Gastrocnemius medialis (tissue), 4 donors: ENCODE data around the gene CCDC112.

Source experiments
- POLR2A ChIP-seq, 2 donors: fragments of 450-650 bp; IDR thresholded peaks; one replicate each; pipeline ENCODE4 v1.6.1; 2017; ENCODE audit warnings: antibody characterized with exemption in 2 of 2, mild to moderate bottlenecking in 2 of 2, moderate library complexity in 2 of 2
- TF ChIP-seq, protein P1 (sequence below), 5 experiments: fragments of 450-650 bp in 3 of 5; fragments of 200-600 bp in 2 of 5; sonication (generic) in 2 of 5; IDR thresholded peaks in 4 of 5; conservative IDR thresholded peaks in 1 of 5; 1 replicate in 4 of 5; 2 replicates in 1 of 5; pipeline ENCODE4 v1.5.1; 2016 to 2019; ENCODE audit warnings: antibody characterized with exemption in 5 of 5, mild to moderate bottlenecking in 3 of 5, moderate library complexity in 3 of 5

DNA sequence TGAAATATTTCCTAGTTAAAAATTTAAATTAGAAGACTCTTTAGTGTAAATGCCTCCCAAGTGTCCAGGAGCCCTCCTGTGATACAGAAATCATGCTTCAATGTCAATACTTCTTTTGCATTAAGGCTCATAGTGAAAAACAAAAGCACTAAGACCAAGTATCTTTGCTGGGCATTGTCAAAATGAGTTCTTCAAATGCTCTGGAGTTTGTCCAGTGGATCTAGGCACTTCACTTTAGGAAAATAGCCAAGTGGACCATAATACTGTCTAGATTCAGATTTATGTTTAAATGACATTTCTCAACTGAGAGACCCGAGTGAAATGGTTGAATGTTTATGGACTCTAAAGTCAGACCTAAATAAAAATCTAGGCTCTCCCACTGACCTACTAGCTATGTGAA, 21.3 kb upstream of the CCDC112 start:
- TF ChIP-seq POLR2A (IDR thresholded peaks at IDR 0.05), result no peak
- TF ChIP-seq, protein P1, sequence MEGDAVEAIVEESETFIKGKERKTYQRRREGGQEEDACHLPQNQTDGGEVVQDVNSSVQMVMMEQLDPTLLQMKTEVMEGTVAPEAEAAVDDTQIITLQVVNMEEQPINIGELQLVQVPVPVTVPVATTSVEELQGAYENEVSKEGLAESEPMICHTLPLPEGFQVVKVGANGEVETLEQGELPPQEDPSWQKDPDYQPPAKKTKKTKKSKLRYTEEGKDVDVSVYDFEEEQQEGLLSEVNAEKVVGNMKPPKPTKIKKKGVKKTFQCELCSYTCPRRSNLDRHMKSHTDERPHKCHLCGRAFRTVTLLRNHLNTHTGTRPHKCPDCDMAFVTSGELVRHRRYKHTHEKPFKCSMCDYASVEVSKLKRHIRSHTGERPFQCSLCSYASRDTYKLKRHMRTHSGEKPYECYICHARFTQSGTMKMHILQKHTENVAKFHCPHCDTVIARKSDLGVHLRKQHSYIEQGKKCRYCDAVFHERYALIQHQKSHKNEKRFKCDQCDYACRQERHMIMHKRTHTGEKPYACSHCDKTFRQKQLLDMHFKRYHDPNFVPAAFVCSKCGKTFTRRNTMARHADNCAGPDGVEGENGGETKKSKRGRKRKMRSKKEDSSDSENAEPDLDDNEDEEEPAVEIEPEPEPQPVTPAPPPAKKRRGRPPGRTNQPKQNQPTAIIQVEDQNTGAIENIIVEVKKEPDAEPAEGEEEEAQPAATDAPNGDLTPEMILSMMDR (IDR thresholded peaks at IDR 0.05 in 4 of 5, conservative IDR thresholded peaks at IDR 0.05 in 1 of 5), result no peak
